Mesenchymal stem cell (in vitro differentiated cells and primary cell): ENCODE measurements around the gene MARCO.
A peak's percentile ranks its signal among the peaks of the same experiment; 100 is the strongest.

ENCODE experiments used
- DNase-seq: peaks from one replicate; pipeline ENCODE4 v3.0.0-alpha.2; 2013
- H2AFZ ChIP-seq: one replicate; pipeline ENCODE4 v1.6.1; 2013; ENCODE audit warnings: low read depth, mild to moderate bottlenecking, control low read depth, inconsistent platforms, low read length, moderate library complexity
- H2AK5ac ChIP-seq: 2 replicates; pipeline ENCODE4 v1.6.1; 2013; ENCODE audit warnings: low read length, moderate library complexity, mild to moderate bottlenecking, inconsistent platforms; ENCODE audit not compliant: severe bottlenecking
- H2BK120ac ChIP-seq: one replicate; pipeline ENCODE4 v1.6.1; 2013; ENCODE audit warnings: low read depth, mild to moderate bottlenecking, inconsistent platforms, low read length, moderate library complexity
- H2BK12ac ChIP-seq, 2 experiments: one replicate each; pipeline ENCODE4 v1.6.1; 2013; ENCODE audit warnings: inconsistent platforms in 2 of 2, low read length in 2 of 2, mild to moderate bottlenecking in 2 of 2, moderate library complexity in 2 of 2, control low read depth in 1 of 2
- H2BK15ac ChIP-seq: one replicate; pipeline ENCODE4 v1.6.1; 2013; ENCODE audit warnings: mild to moderate bottlenecking, low read depth, inconsistent platforms; ENCODE audit not compliant: poor library complexity, severe bottlenecking
- H2BK5ac ChIP-seq: 2 replicates; pipeline ENCODE4 v1.6.1; 2013; ENCODE audit warnings: low read depth, mild to moderate bottlenecking, low read length, control low read depth, inconsistent platforms; ENCODE audit not compliant: poor library complexity, severe bottlenecking
- H3K14ac ChIP-seq, 2 experiments: one replicate each; pipeline ENCODE4 v1.6.1; 2013; ENCODE audit warnings: inconsistent platforms in 2 of 2, low read length in 2 of 2, control low read depth in 1 of 2, mild to moderate bottlenecking in 1 of 2, moderate library complexity in 1 of 2
- H3K18ac ChIP-seq, 2 experiments: one replicate each; pipeline ENCODE4 v1.6.1; 2013; ENCODE audit warnings: inconsistent platforms in 2 of 2, low read length in 2 of 2, control low read depth in 1 of 2, low read depth in 1 of 2, mild to moderate bottlenecking in 1 of 2
- H3K23ac ChIP-seq, 2 experiments: one replicate each; pipeline ENCODE4 v1.6.1; 2013; ENCODE audit warnings: inconsistent platforms in 2 of 2, low read length in 2 of 2, mild to moderate bottlenecking in 2 of 2, moderate library complexity in 2 of 2, control low read depth in 1 of 2
- H3K27ac ChIP-seq: 2 replicates; pipeline ENCODE4 v1.5.1; 2013; ENCODE audit warnings: mild to moderate bottlenecking, moderate library complexity, low read length, control low read depth, inconsistent platforms; ENCODE audit not compliant: poor library complexity, severe bottlenecking
- H3K27me3 ChIP-seq, 2 experiments: 2 replicates each; pipeline versions ENCODE4 v1.6.1 to v1.7.0; 2013; ENCODE audit warnings: low read length in 2 of 2, mild to moderate bottlenecking in 2 of 2, moderate library complexity in 2 of 2, control low read depth in 1 of 2, inconsistent platforms in 1 of 2; ENCODE audit not compliant: control insufficient read depth in 1 of 2, insufficient read depth in 1 of 2
- H3K36me3 ChIP-seq, 2 experiments: 2 replicates each; pipeline versions ENCODE4 v1.6.1 to v1.7.0; 2013; ENCODE audit warnings: low read length in 2 of 2, control low read depth in 1 of 2, inconsistent platforms in 1 of 2, low read depth in 1 of 2, mild to moderate bottlenecking in 1 of 2; ENCODE audit not compliant: insufficient read depth in 2 of 2, control insufficient read depth in 1 of 2
- H3K4ac ChIP-seq, 2 experiments: one replicate each; pipeline ENCODE4 v1.6.1; 2013; ENCODE audit warnings: inconsistent platforms in 2 of 2, low read length in 2 of 2, mild to moderate bottlenecking in 2 of 2, moderate library complexity in 2 of 2, control low read depth in 1 of 2, low read depth in 1 of 2
- H3K4me1 ChIP-seq: 2 replicates; pipeline ENCODE4 v1.6.1; 2013; ENCODE audit warnings: low read depth, low read length, control low read depth; ENCODE audit not compliant: control insufficient read depth, insufficient read depth
- H3K4me2 ChIP-seq: 2 replicates; pipeline ENCODE4 v1.6.1; 2013; ENCODE audit warnings: low read length, mild to moderate bottlenecking, inconsistent platforms; ENCODE audit not compliant: poor library complexity, severe bottlenecking
- H3K4me3 ChIP-seq, 2 experiments: 2 replicates each; pipeline versions ENCODE4 v1.5.1 to v1.7.0; 2013; ENCODE audit warnings: low read length in 2 of 2, mild to moderate bottlenecking in 2 of 2, control low read depth in 1 of 2, low read depth in 1 of 2; ENCODE audit not compliant: insufficient read depth in 1 of 2
- H3K79me1 ChIP-seq: replicated peaks from 2 replicates; pipeline ENCODE4 v1.6.1; 2013; ENCODE audit warnings: mild to moderate bottlenecking, control low read depth, low read length, inconsistent platforms; ENCODE audit not compliant: poor library complexity, severe bottlenecking
- H3K9ac ChIP-seq: 2 replicates; pipeline ENCODE4 v1.7.0; 2013; ENCODE audit warnings: mild to moderate bottlenecking, low read length, moderate library complexity
- H3K9me3 ChIP-seq: 2 replicates; pipeline ENCODE4 v1.7.0; 2013; ENCODE audit warnings: mild to moderate bottlenecking, low read length; ENCODE audit not compliant: control insufficient read depth
- H4K8ac ChIP-seq: one replicate; pipeline ENCODE4 v1.6.1; 2013; ENCODE audit warnings: inconsistent platforms, mild to moderate bottlenecking, low read length, moderate library complexity
- H4K91ac ChIP-seq: one replicate; pipeline ENCODE4 v1.6.1; 2013; ENCODE audit warnings: mild to moderate bottlenecking, low read length, inconsistent platforms
- WGBS: methylation state at CpG from one replicate; pipeline ENCODE4 v1.1.7; 2013; ENCODE audit warnings: mixed read lengths; 5-methylcytosine and 5-hydroxymethylcytosine counted together

Gene MARCO

DNA sequence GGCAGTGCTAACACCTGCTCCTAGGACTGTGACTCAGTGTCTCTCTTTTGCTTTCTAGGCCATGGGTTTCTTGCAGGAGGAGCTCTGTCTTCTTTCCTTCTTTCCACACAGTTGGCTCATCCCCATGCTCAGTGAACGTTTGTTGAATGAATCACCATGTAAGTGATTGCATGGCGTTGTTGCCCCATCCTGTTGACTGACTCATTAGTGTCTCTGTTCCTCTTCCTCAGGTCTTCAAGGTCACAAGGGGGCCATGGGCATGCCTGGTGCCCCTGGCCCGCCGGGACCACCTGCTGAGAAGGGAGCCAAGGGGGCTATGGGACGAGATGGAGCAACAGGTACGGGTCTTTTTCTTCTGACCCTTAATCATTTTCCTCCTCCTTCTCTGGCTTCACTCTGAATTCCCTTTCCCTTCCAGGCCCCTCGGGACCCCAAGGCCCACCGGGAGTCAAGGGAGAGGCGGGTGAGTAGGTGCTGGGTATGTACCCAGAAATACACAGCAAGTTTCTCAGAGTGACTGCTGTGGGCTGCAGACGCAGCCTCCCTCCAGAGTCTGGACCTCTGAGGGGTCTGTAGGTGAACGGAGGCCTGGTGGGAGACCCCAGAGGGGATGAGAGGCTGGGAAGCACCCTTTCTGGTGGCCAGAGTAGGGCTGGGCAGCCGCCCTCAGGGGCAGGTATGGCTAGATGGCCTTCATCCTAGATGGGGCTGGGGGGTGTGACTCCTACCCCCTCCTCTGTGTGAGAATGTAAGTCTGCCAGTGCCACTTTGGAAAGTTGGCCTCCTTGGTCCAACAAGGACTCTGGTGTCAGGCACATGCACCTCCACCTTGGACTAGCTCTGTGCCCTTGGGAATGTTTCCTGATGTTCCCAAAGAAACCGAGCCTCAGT lies 32.4 kb downstream of the MARCO start:
- H2BK12ac ChIP-seq, result no peak overlapping the region
- H3K27me3 ChIP-seq, result peaks cover 0 to 18% of the 10 kb centered on the region in 2 experiments
- no peak overlapping the region for H4K8ac ChIP-seq
- no peak overlapping the region for H2BK120ac ChIP-seq
- no peak overlapping the region for H2AK5ac ChIP-seq
- H3K4me1 ChIP-seq, result no peaks in the 10 kb centered on the region
- H3K79me1 ChIP-seq, result no peaks in the 10 kb centered on the region
- no peak overlapping the region for H3K4me2 ChIP-seq
- no peak overlapping the region for H3K18ac ChIP-seq
- H3K23ac ChIP-seq, result no peak overlapping the region
- H3K27ac ChIP-seq, result no peak overlapping the region
- H2BK15ac ChIP-seq, result no peak overlapping the region
- no peak for DNase-seq
- no peak overlapping the region for H3K14ac ChIP-seq
- no peak overlapping the region for H3K4ac ChIP-seq
- no peak overlapping the region for H2AFZ ChIP-seq
- no peak overlapping the region for H2BK5ac ChIP-seq
- no peaks in the 10 kb centered on the region for H3K36me3 ChIP-seq
- 51% methylated on average over 11 of the region's 13 CpGs for WGBS
- H3K9me3 ChIP-seq, result peaks cover 11% of the 10 kb centered on the region
- peak overlapping the region in 1 of 2 experiments; percentile 6 for H3K4me3 ChIP-seq
- peak overlapping the region; percentile 4 for H3K9ac ChIP-seq
- no peak overlapping the region for H4K91ac ChIP-seq

DNA sequence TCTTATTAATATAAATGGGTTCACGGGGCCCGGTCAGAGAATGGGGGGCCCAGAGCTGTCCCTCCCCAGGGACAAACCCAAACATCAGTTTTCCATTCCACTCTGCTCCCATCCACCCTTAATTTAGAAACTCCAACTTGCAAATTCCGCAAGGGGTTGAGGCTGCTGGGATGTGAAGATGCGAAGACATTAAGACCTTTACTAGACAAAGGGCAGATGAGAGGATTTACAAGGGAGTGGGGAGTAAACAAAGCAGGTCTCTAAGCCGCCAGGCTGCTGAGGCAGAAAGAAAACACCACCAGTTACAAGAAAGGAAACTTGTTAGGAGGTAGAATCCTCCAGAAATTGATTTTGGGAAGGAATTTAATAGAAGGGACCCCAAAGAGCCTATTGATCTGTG lies 33.1 kb downstream of the MARCO start:
- Histone ChIP-seq H3K9me3 (peaks cover 11% of the 10 kb centered on the region), H3K9ac (no peak overlapping the region), H2BK120ac (no peak overlapping the region), H4K8ac (no peak overlapping the region), H2AK5ac (no peak overlapping the region), H3K27ac (no peak overlapping the region), H3K14ac (no peak overlapping the region), H2BK5ac (no peak overlapping the region), H3K23ac (no peak overlapping the region), H3K4me1 (no peaks in the 10 kb centered on the region), H3K18ac (no peak overlapping the region), H3K36me3 (no peaks in the 10 kb centered on the region), H4K91ac (no peak overlapping the region), H3K4me2 (no peak overlapping the region), H2AFZ (no peak overlapping the region), H2BK12ac (no peak overlapping the region), H3K27me3 (peaks cover 0 to 25% of the 10 kb centered on the region in 2 experiments), H2BK15ac (no peak overlapping the region), H3K4me3 (no peak overlapping the region), H3K79me1 (no peaks in the 10 kb centered on the region), H3K4ac (no peak overlapping the region)
- no peak for DNase-seq
- WGBS, result 48% methylated on average over 5 of the region's 5 CpGs

GRCh38 chr2:118978064-118978463 lies 36.1 kb downstream of the MARCO start:
- Histone ChIP-seq H2BK120ac (no peak overlapping the region), H3K23ac (no peak overlapping the region), H3K9me3 (peaks cover 11% of the 10 kb centered on the region), H2BK15ac (no peak overlapping the region), H3K4ac (no peak overlapping the region), H2BK12ac (no peak overlapping the region), H3K27ac (no peak overlapping the region), H3K4me2 (no peak overlapping the region), H3K18ac (no peak overlapping the region), H4K8ac (no peak overlapping the region), H3K9ac (no peak overlapping the region), H3K4me1 (no peaks in the 10 kb centered on the region), H4K91ac (no peak overlapping the region), H3K27me3 (peaks cover 0 to 41% of the 10 kb centered on the region in 2 experiments), H3K14ac (no peak overlapping the region), H3K79me1 (no peaks in the 10 kb centered on the region), H2AK5ac (no peak overlapping the region), H2BK5ac (no peak overlapping the region), H3K36me3 (no peaks in the 10 kb centered on the region), H2AFZ (no peak overlapping the region), H3K4me3 (no peak overlapping the region)
- 67% methylated on average over 2 of the region's 2 CpGs for WGBS
- DNase-seq, result no peak

DNA sequence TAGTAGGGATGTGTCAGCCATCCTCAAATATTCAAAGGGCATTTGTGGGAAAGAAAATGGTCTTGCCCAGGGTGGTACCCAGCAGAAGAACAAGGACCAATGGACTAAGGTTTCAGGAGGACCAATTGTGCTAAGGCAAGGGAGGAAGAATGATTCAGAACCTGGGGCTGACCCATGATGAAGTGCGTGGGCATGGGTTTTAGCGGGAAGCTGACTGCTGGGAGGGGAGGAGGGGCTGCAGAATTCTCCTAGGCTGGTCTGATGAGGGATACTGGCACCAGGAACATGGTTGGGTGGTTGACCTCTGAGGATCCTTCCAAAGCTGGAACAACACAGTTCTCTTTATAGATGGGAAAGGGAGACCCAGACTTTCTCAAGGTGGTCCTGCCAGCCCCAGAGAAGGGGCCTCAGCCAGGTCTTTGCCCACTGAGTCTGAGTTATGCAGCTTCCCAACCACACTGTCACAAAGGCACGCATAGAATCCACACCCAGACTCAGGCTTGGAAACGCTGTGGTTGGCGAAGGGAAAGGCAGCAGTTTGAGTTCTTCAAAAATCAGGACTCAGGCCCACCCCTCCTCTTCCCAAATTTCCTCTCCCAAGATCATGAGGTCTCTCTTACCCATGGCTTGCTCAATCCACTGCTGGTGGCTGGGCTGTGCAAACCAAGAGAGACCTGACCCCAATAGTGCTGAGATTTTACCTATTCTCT lies 37.3 kb downstream of the MARCO start:
- H2AK5ac ChIP-seq, result no peak overlapping the region
- peaks cover 11% of the 10 kb centered on the region for H3K9me3 ChIP-seq
- WGBS, result 52% methylated on average over 5 of the region's 5 CpGs
- H3K27ac ChIP-seq, result no peak overlapping the region
- H3K27me3 ChIP-seq, result peaks cover 0 to 53% of the 10 kb centered on the region in 2 experiments
- H3K36me3 ChIP-seq, result no peaks in the 10 kb centered on the region
- no peak overlapping the region for H3K18ac ChIP-seq
- no peak overlapping the region for H2BK5ac ChIP-seq
- H3K4me1 ChIP-seq, result no peaks in the 10 kb centered on the region
- DNase-seq, result no peak
- no peak overlapping the region for H3K4ac ChIP-seq
- H3K4me2 ChIP-seq, result no peak overlapping the region
- no peak overlapping the region for H3K14ac ChIP-seq
- no peak overlapping the region for H3K9ac ChIP-seq
- H4K8ac ChIP-seq, result no peak overlapping the region
- H2BK12ac ChIP-seq, result no peak overlapping the region
- no peak overlapping the region for H2BK120ac ChIP-seq
- no peak overlapping the region for H4K91ac ChIP-seq
- no peak overlapping the region for H3K23ac ChIP-seq
- H2BK15ac ChIP-seq, result no peak overlapping the region
- H3K79me1 ChIP-seq, result no peaks in the 10 kb centered on the region
- H3K4me3 ChIP-seq, result no peak overlapping the region
- no peak overlapping the region for H2AFZ ChIP-seq
